MCF 10A (cell line): Measurements from ENCODE around the gene PI4KB. TPM values are rescaled to one million over a fixed set of nuclear protein-coding genes. Genes with fewer than 3 reads are reported as not detected.

Experiments
- BruUV-seq: library from RNA; stranded (reverse); fragments of 400-500 nt; replicated peaks from 2 replicates; lab custom pipeline; 2021; lab: Mats Ljungman, UMichigan
- CTCF ChIA-PET: fragments of 300-600 bp; sonication (Branson Sonifier 250); formaldehyde crosslinking; extraction: SDS; loops from one replicate; lab custom pipeline; 2021; ENCODE audit warnings: antibody characterized with exemption, inconsistent platforms; lab: Yijun Ruan, JAX
- POLR2A ChIA-PET: fragments of 300-600, 350-650 bp; sonication (Branson Sonifier 250); formaldehyde crosslinking; extraction: SDS; loops from one replicate; lab custom pipeline; 2020; ENCODE audit warnings: antibody characterized with exemption, inconsistent platforms; lab: Yijun Ruan, JAX
- DNase-seq: peaks from one replicate; pipeline ENCODE4 v3.0.0-alpha.2; 2018; ENCODE audit not compliant: unreplicated experiment
- H3K27ac Mint-ChIP-seq: one replicate; pipeline ENCODE4 v1.8.0; 2022; ENCODE audit warnings: mild to moderate bottlenecking, low read depth, mixed read lengths; ENCODE audit not compliant: unreplicated experiment
- H3K27me3 Mint-ChIP-seq: one replicate; pipeline ENCODE4 v1.8.0; 2022; ENCODE audit warnings: mixed read lengths; ENCODE audit not compliant: insufficient read depth, unreplicated experiment
- H3K36me3 Mint-ChIP-seq: one replicate; pipeline ENCODE4 v1.8.0; 2022; ENCODE audit warnings: mild to moderate bottlenecking, moderate library complexity, mixed read lengths; ENCODE audit not compliant: insufficient read depth, unreplicated experiment
- H3K4me1 Mint-ChIP-seq: one replicate; pipeline ENCODE4 v1.8.0; 2022; ENCODE audit warnings: mixed read lengths; ENCODE audit not compliant: insufficient read depth, unreplicated experiment
- H3K4me3 Mint-ChIP-seq: one replicate; pipeline ENCODE4 v1.8.0; 2022; ENCODE audit warnings: mild to moderate bottlenecking, moderate library complexity, mixed read lengths; ENCODE audit not compliant: unreplicated experiment
- H3K9me3 Mint-ChIP-seq: one replicate; pipeline ENCODE4 v1.8.0; 2022; ENCODE audit warnings: mixed read lengths; ENCODE audit not compliant: unreplicated experiment
- CTCF ChIP-seq: fragments of 200-600 bp; IDR thresholded peaks from one replicate; pipeline ENCODE4 v1.8.0; 2022; ENCODE audit warnings: antibody characterized with exemption, mild to moderate bottlenecking; ENCODE audit not compliant: unreplicated experiment
- intact Hi-C: fragments of 100-400 bp; cut with micrococcal nuclease; formaldehyde crosslinking; loops from 2 replicates; pipeline ENCODE4 v1.14.1; 2022
- total RNA-seq: library from RNA; stranded (reverse); gene quantifications from 2 replicates; pipeline ENCODE4 v1.2.3, GENCODE V29; 2022

Gene PI4KB
- total RNA-seq, 1 experiment from 2014 or later: 75.3 TPM

GRCh38 chr1:151267760-151268159 lies 59.5 kb downstream of the PI4KB start:
- no TSS peak for BruUV-seq
- H3K4me1 Mint-ChIP-seq: no peaks in the 10 kb centered on the region
- no peak overlapping the region for H3K4me3 Mint-ChIP-seq
- POLR2A ChIA-PET: interaction anchor here (0.7 to 1.9 kb wide), 5 partner anchors 10 to 67 kb away, joined by 3 to 9 read pairs (median 6); partner anchors contain the start of gene PSMD4
- CTCF ChIA-PET: interaction anchor here (0.6 to 1.3 kb wide), 5 partner anchors 10 to 315 kb away, joined by 3 to 4 read pairs (median 3); no protein-coding TSS in a partner anchor
- peaks cover 85% of the 10 kb centered on the region for H3K36me3 Mint-ChIP-seq
- H3K9me3 Mint-ChIP-seq: no peaks in the 10 kb centered on the region
- no peak for TF ChIP-seq CTCF
- no peak overlapping the region for H3K27ac Mint-ChIP-seq
- intact Hi-C loops: no loop called here
- H3K27me3 Mint-ChIP-seq: no peaks in the 10 kb centered on the region
- DNase-seq: no peak

- H3K27ac Mint-ChIP-seq: no peak overlapping the region
- TF ChIP-seq CTCF: no peak
- intact Hi-C loops: no loop called here
- BruUV-seq: no TSS peak
- H3K4me1 Mint-ChIP-seq: no peaks in the 10 kb centered on the region
- no peak overlapping the region for H3K4me3 Mint-ChIP-seq
- no peak for DNase-seq
- CTCF ChIA-PET: interaction anchor here (0.6 to 1.3 kb wide), 6 partner anchors 11 to 77 kb away, joined by 3 to 5 read pairs (median 4); no protein-coding TSS in a partner anchor
- POLR2A ChIA-PET: interaction anchor here (0.6 to 1.8 kb wide), 4 partner anchors 9 to 212 kb away, joined by 3 to 7 read pairs (median 5); no protein-coding TSS in a partner anchor
- peaks cover 87% of the 10 kb centered on the region for H3K36me3 Mint-ChIP-seq
- H3K27me3 Mint-ChIP-seq: no peaks in the 10 kb centered on the region
- H3K9me3 Mint-ChIP-seq: no peaks in the 10 kb centered on the region
Observed at GRCh38 chr1:151266821-151267220, 60.4 kb downstream of the PI4KB start.

- intact Hi-C loops: no loop called here
- Mint-ChIP-seq H3K36me3 (peaks cover 92% of the 10 kb centered on the region), H3K27ac (no peak overlapping the region), H3K9me3 (no peaks in the 10 kb centered on the region), H3K27me3 (no peaks in the 10 kb centered on the region), H3K4me1 (no peaks in the 10 kb centered on the region), H3K4me3 (no peak overlapping the region)
- POLR2A ChIA-PET: interaction anchor here (0.6 to 2.1 kb wide), 4 partner anchors 8 to 211 kb away, joined by 3 to 15 read pairs (median 6); partner anchors contain the start of gene PSMD4
- no TSS peak for BruUV-seq
- TF ChIP-seq CTCF: no peak
- CTCF ChIA-PET: interaction anchor here (0.6 to 1.2 kb wide), 4 partner anchors 58 to 77 kb away, joined by 3 to 4 read pairs (median 3); no protein-coding TSS in a partner anchor
- DNase-seq: no peak
Observed at GRCh38 chr1:151266315-151266714, 60.9 kb downstream of the PI4KB start.

- no peak overlapping the region for H3K27ac Mint-ChIP-seq
- no peak for DNase-seq
- H3K4me3 Mint-ChIP-seq: no peak overlapping the region
- CTCF ChIA-PET: interaction anchor here (1.2 kb wide), 1 partner anchor 75 kb away, joined by 4 read pairs; no protein-coding TSS in a partner anchor
- TF ChIP-seq CTCF: no peak
- H3K9me3 Mint-ChIP-seq: no peaks in the 10 kb centered on the region
- POLR2A ChIA-PET: interaction anchor here (0.5 to 2.1 kb wide), 4 partner anchors 11 to 164 kb away, joined by 3 to 15 read pairs (median 3); partner anchors contain the start of gene PSMD4
- TSS peak; percentile 43 for BruUV-seq
- H3K4me1 Mint-ChIP-seq: no peaks in the 10 kb centered on the region
- H3K36me3 Mint-ChIP-seq: peaks cover 97% of the 10 kb centered on the region
- no peaks in the 10 kb centered on the region for H3K27me3 Mint-ChIP-seq
- intact Hi-C loops: no loop called here
Observed at GRCh38 chr1:151265446-151266236, 61.6 kb downstream of the PI4KB start.
